Activated T-helper 1 cell treated with anti-CD3 and anti-CD28 coated beads, Interleukin-12 subunit alpha, Interleukin-12 subunit beta, Interleukin-2, Interleukin-4 antibody, amounts not matched to agents 30 ng/mL and 10 ng/mL and 1 ng/mL, durations not matched to agents 14 hours and 24 hours and 36 hours (primary cell): Measurements from ENCODE around the gene CLIC3. TPM values are rescaled to one million over a fixed set of nuclear protein-coding genes. Genes with fewer than 3 reads are reported as not detected.

Experiments used
- DNase-seq: peaks from one replicate; pipeline ENCODE4 v3.0.0; 2021; ENCODE audit warnings: low spot score
- H3K27ac Mint-ChIP-seq: one replicate; pipeline ENCODE4 v1.8.0; 2021; ENCODE audit warnings: mild to moderate bottlenecking, mixed read lengths
- H3K27me3 Mint-ChIP-seq: one replicate; pipeline ENCODE4 v1.8.0; 2022; ENCODE audit warnings: mild to moderate bottlenecking, moderate library complexity, mixed read lengths; ENCODE audit not compliant: insufficient read depth
- H3K36me3 Mint-ChIP-seq: one replicate; pipeline ENCODE4 v1.8.0; 2021; ENCODE audit warnings: low read depth, mixed read lengths
- H3K4me1 Mint-ChIP-seq: one replicate; pipeline ENCODE4 v1.8.0; 2021; ENCODE audit warnings: low read depth, mixed read lengths
- H3K4me3 Mint-ChIP-seq: one replicate; pipeline ENCODE4 v1.8.0; 2021; ENCODE audit warnings: mild to moderate bottlenecking, moderate library complexity, mixed read lengths
- H3K9me3 Mint-ChIP-seq: one replicate; pipeline ENCODE4 v1.8.0; 2021; ENCODE audit warnings: mixed read lengths
- intact Hi-C: fragments of 100-400 bp; cut with micrococcal nuclease; formaldehyde crosslinking; loops from one replicate; pipeline ENCODE4 v1.15.1; 2024
- total RNA-seq: library from RNA; stranded (reverse); gene quantifications from 2 replicates; pipeline ENCODE4 v1.2.3, GENCODE V29; 2022

CLIC3 gene
- total RNA-seq, result not detected in 2 replicates

- peak; percentile 20 for DNase-seq
- Mint-ChIP-seq H3K9me3 (no peaks in the 10 kb centered on the region), H3K27me3 (peaks cover 10% of the 10 kb centered on the region), H3K27ac (peak within 1 kb of the TSS; percentile 52), H3K4me3 (peak within 1 kb of the TSS; percentile 30), H3K36me3 (no peaks in the 10 kb centered on the region), H3K4me1 (peaks cover 34% of the 10 kb centered on the region)
- intact Hi-C loops, result no loop called here
These were observed at the start of gene CLIC3 for GRCh38 chr9:136996361-136997292. TSS of gene CLIC3 (minus strand) at chr9:136996568. CDS start at chr9:136996543, 25 bp downstream.

- DNase-seq, result no peak
- intact Hi-C loops, result loop anchor here (1.0 to 5.0 kb wide), 5 partner anchors 16 to 198 kb away; partner anchors contain the start of genes PHPT1 and TUBB4B
- Mint-ChIP-seq H3K27me3 (peaks cover 26% of the 10 kb centered on the region), H3K4me1 (peaks cover 5% of the 10 kb centered on the region), H3K27ac (peak overlapping the region; percentile 44), H3K9me3 (no peaks in the 10 kb centered on the region), H3K4me3 (peak overlapping the region; percentile 77), H3K36me3 (no peaks in the 10 kb centered on the region)
These were observed 49.1 kb upstream of the CLIC3 start for GRCh38 chr9:137045294-137046087.

GRCh38 chr9:137044502-137045177, 48.3 kb upstream of the CLIC3 start:
- Mint-ChIP-seq H3K9me3 (no peaks in the 10 kb centered on the region), H3K4me3 (peak overlapping the region; percentile 77), H3K27me3 (peaks cover 17% of the 10 kb centered on the region), H3K4me1 (peaks cover 5% of the 10 kb centered on the region), H3K36me3 (no peaks in the 10 kb centered on the region), H3K27ac (no peak overlapping the region)
- intact Hi-C loops, result loop anchor here (5.0 kb wide), 3 partner anchors 83 to 198 kb away; partner anchors contain the start of genes PHPT1 and TUBB4B
- no peak for DNase-seq

- H3K4me3 Mint-ChIP-seq, result no peak overlapping the region
- peaks cover 14% of the 10 kb centered on the region for H3K27me3 Mint-ChIP-seq
- intact Hi-C loops, result no loop called here
- H3K36me3 Mint-ChIP-seq, result no peaks in the 10 kb centered on the region
- no peak for DNase-seq
- H3K9me3 Mint-ChIP-seq, result no peaks in the 10 kb centered on the region
- peaks cover 5% of the 10 kb centered on the region for H3K4me1 Mint-ChIP-seq
- no peak overlapping the region for H3K27ac Mint-ChIP-seq
These were observed 47.7 kb upstream of the CLIC3 start for GRCh38 chr9:137044037-137044436.

GRCh38 chr9:137042751-137043727, 46.7 kb upstream of the CLIC3 start:
- intact Hi-C loops, result no loop called here
- Mint-ChIP-seq H3K9me3 (no peaks in the 10 kb centered on the region), H3K4me1 (peaks cover 5% of the 10 kb centered on the region), H3K4me3 (no peak overlapping the region), H3K27me3 (peaks cover 12% of the 10 kb centered on the region), H3K36me3 (peaks cover 2% of the 10 kb centered on the region), H3K27ac (no peak overlapping the region)
- DNase-seq, result no peak

- H3K4me1 Mint-ChIP-seq, result peaks cover 5% of the 10 kb centered on the region
- no peak for DNase-seq
- intact Hi-C loops, result no loop called here
- H3K36me3 Mint-ChIP-seq, result peaks cover 2% of the 10 kb centered on the region
- no peaks in the 10 kb centered on the region for H3K9me3 Mint-ChIP-seq
- H3K27ac Mint-ChIP-seq, result no peak overlapping the region
- no peak overlapping the region for H3K4me3 Mint-ChIP-seq
- peaks cover 1% of the 10 kb centered on the region for H3K27me3 Mint-ChIP-seq
These were observed 44.8 kb upstream of the CLIC3 start for GRCh38 chr9:137041124-137041523.

- DNase-seq, result no peak
- Mint-ChIP-seq H3K27ac (no peak overlapping the region), H3K4me1 (peaks cover 5% of the 10 kb centered on the region), H3K36me3 (peaks cover 2% of the 10 kb centered on the region), H3K27me3 (peaks cover 1% of the 10 kb centered on the region), H3K9me3 (no peaks in the 10 kb centered on the region), H3K4me3 (no peak overlapping the region)
- intact Hi-C loops, result no loop called here
These were observed 44.2 kb upstream of the CLIC3 start for GRCh38 chr9:137040568-137040967.

GRCh38 chr9:137039611-137040366, 43.4 kb upstream of the CLIC3 start:
- H3K27ac Mint-ChIP-seq, result no peak overlapping the region
- no peaks in the 10 kb centered on the region for H3K9me3 Mint-ChIP-seq
- intact Hi-C loops, result no loop called here
- H3K4me1 Mint-ChIP-seq, result peaks cover 8% of the 10 kb centered on the region
- no peak overlapping the region for H3K4me3 Mint-ChIP-seq
- no peak for DNase-seq
- H3K27me3 Mint-ChIP-seq, result peaks cover 1% of the 10 kb centered on the region
- peaks cover 2% of the 10 kb centered on the region for H3K36me3 Mint-ChIP-seq

- H3K27ac Mint-ChIP-seq, result no peak overlapping the region
- H3K9me3 Mint-ChIP-seq, result no peaks in the 10 kb centered on the region
- intact Hi-C loops, result no loop called here
- peaks cover 2% of the 10 kb centered on the region for H3K36me3 Mint-ChIP-seq
- DNase-seq, result no peak
- H3K4me1 Mint-ChIP-seq, result peaks cover 12% of the 10 kb centered on the region
- H3K4me3 Mint-ChIP-seq, result no peak overlapping the region
- peaks cover 1% of the 10 kb centered on the region for H3K27me3 Mint-ChIP-seq
These were observed 42.5 kb upstream of the CLIC3 start for GRCh38 chr9:137038916-137039315.

GRCh38 chr9:137037483-137037882, 41.1 kb upstream of the CLIC3 start:
- Mint-ChIP-seq H3K4me3 (no peak overlapping the region), H3K4me1 (peaks cover 23% of the 10 kb centered on the region), H3K36me3 (peaks cover 2% of the 10 kb centered on the region), H3K27ac (no peak overlapping the region), H3K27me3 (no peaks in the 10 kb centered on the region), H3K9me3 (no peaks in the 10 kb centered on the region)
- intact Hi-C loops, result no loop called here
- DNase-seq, result no peak

GRCh38 chr9:137037035-137037434, 40.7 kb upstream of the CLIC3 start:
- Mint-ChIP-seq H3K27me3 (no peaks in the 10 kb centered on the region), H3K9me3 (no peaks in the 10 kb centered on the region), H3K27ac (no peak overlapping the region), H3K4me1 (peaks cover 23% of the 10 kb centered on the region), H3K4me3 (no peak overlapping the region), H3K36me3 (peaks cover 2% of the 10 kb centered on the region)
- intact Hi-C loops, result no loop called here
- no peak for DNase-seq
